Kidney tubule cell (primary cell): ENCODE data around the gene SETD1A.
A peak's percentile ranks its signal among the peaks of the same experiment; 100 is the strongest.

Source experiments
- DNase-seq: peaks from one replicate; pipeline ENCODE4 v3.0.0-alpha.2; 2018; ENCODE audit warnings: low spot score

Gene SETD1A

GRCh38 chr16:30953511-30954124 is 3.9 kb upstream of the SETD1A start:
- peak; percentile 62 for DNase-seq

GRCh38 chr16:30954993-30955392 is 2.6 kb upstream of the SETD1A start:
- no peak for DNase-seq

- DNase-seq, result peak; percentile 93
These were observed 726 bp upstream of the SETD1A start for GRCh38 chr16:30956601-30957455.

GRCh38 chr16:30958175-30959079 is 873 bp downstream of the SETD1A start:
- DNase-seq, result peak; percentile 57

GRCh38 chr16:30961384-30961783 is 3.8 kb downstream of the SETD1A start:
- no peak for DNase-seq

GRCh38 chr16:30963925-30964511 is 6.5 kb downstream of the SETD1A start:
- no peak for DNase-seq

GRCh38 chr16:30964574-30965226 is 7.1 kb downstream of the SETD1A start:
- no peak for DNase-seq

- no peak for DNase-seq
These were observed 7.9 kb downstream of the SETD1A start for GRCh38 chr16:30965436-30965835.

GRCh38 chr16:30966033-30966619 is 8.6 kb downstream of the SETD1A start:
- DNase-seq, result no peak

GRCh38 chr16:30967795-30968194 is 10.2 kb downstream of the SETD1A start:
- DNase-seq, result no peak

GRCh38 chr16:30969246-30969842 is 11.8 kb downstream of the SETD1A start:
- no peak for DNase-seq

- DNase-seq, result no peak
These were observed 13.7 kb downstream of the SETD1A start for GRCh38 chr16:30971298-30971697.

DNA sequence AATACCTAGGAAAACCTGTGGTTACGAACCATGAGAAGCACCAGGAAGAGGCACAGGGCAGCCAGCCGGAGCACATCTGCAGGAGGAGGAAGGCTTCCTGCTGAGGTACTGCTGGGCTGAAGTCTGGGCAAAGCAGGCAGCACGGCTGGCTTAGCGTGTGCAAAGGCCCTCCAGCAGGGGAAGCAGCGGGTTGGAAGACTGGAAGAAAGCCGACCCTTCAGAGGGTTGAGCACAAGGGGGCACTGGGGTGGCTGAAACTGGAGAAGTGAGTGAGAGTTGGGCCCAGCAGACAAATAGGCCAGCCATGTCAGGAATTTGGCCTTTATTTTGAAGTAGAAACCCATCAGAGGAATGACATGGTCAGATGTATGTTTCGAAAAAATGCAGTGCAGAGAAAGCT is 15.3 kb downstream of the SETD1A start:
- no peak for DNase-seq

GRCh38 chr16:30974348-30974747 is 16.8 kb downstream of the SETD1A start:
- no peak for DNase-seq

GRCh38 chr16:30976486-30976885 is 18.9 kb downstream of the SETD1A start:
- no peak for DNase-seq

DNA sequence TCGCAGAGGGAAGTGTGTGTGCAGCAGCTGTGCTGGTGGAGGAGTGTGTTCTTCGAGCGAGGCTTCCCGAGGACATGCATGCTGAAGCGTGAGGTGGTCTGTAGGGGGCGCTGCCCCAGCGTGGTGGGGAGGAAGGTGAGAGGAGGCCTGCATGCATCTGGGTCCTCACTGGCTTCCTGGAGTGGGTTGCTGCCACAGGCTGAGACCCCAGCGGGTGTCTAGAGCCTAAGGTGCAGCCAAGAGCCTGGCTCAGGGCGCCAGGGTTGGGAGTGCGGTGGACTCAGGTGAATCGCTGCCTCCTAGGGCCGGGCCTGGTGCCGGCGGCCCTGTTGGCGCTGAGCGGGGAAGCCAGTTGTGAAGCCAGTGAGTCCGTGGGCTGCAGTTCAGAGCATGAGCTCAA is 19.9 kb downstream of the SETD1A start:
- no peak for DNase-seq

DNA sequence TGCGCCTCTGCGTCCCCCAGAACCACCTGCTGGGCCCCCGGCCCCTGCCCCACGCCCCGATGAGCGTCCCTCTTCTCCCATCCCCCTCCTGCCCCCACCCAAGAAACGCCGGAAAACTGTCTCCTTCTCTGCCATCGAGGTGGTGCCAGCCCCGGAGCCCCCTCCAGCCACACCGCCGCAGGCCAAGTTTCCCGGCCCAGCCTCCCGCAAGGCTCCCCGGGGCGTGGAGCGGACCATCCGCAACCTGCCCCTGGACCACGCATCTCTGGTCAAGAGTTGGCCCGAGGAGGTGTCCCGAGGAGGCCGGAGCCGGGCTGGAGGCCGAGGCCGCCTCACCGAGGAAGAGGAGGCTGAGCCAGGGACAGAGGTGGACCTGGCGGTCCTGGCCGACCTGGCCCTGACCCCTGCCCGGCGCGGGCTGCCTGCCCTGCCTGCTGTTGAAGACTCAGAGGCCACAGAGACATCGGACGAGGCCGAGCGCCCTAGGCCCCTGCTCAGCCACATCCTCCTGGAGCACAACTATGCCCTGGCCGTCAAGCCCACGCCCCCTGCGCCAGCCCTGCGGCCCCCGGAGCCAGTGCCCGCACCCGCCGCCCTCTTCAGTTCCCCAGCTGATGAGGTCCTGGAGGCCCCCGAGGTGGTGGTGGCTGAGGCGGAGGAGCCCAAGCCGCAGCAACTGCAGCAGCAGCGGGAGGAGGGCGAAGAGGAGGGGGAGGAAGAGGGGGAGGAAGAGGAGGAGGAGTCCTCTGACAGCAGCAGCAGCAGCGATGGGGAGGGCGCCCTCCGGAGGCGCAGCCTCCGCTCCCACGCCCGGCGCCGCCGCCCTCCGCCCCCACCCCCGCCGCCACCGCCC is 21.8 kb downstream of the SETD1A start:
- no peak for DNase-seq

DNA sequence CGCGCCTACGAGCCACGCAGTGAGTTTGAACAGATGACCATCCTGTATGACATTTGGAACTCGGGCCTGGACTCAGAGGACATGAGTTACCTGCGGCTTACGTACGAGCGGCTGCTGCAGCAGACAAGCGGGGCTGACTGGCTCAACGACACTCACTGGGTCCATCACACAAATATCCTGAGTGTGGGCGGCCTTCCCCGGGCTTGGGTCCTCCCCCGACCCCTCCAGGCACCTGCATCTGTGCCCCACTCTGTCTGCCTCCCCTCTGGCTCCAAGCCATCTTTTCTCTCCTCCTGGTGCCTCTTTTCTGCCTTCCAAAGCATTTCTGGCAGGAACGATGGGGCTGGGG is 22.4 kb downstream of the SETD1A start:
- DNase-seq, result no peak

GRCh38 chr16:30980434-30980833 is 22.9 kb downstream of the SETD1A start:
- DNase-seq, result no peak

DNA sequence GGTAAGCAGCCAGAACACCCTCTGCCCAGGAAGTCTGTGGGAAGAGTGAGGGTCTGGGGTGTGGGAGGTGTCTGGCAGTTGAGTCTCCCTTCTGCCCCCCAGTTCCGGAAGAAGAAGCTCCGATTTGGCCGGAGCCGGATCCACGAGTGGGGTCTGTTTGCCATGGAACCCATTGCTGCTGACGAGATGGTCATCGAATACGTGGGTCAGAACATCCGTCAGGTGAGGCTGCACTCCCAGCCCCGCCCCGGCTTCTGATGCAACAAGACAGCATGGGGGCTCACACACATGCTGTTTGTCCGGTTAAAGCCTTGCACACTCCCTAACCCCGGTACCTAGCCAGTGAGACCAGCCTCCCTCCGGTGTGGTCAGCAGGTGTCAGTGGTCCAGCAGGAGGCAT is 23.4 kb downstream of the SETD1A start:
- no peak for DNase-seq
